ENCODE data around the gene ARF4.
A peak's percentile ranks its signal among the peaks of the same experiment; 100 is the strongest.

ARF4 gene

GRCh38 chr3:57582474-57583168 lies 14.5 kb downstream of the ARF4 start:
- no peak for DNase-seq (ENCODE audit: low spot score)

GRCh38 chr3:57577801-57578200 lies 19.3 kb downstream of the ARF4 start:
- DNase-seq (ENCODE audit: low spot score) (no peak), FAIRE-seq (no peak)

More at GRCh38 chr3:57582474-57583168, 14.5 kb downstream of the ARF4 start:
- no peak for FAIRE-seq

GRCh38 chr3:57575966-57576626 lies 21.0 kb downstream of the ARF4 start:
- FAIRE-seq = no peak
- DNase-seq (ENCODE audit: low spot score) = no peak

DNA sequence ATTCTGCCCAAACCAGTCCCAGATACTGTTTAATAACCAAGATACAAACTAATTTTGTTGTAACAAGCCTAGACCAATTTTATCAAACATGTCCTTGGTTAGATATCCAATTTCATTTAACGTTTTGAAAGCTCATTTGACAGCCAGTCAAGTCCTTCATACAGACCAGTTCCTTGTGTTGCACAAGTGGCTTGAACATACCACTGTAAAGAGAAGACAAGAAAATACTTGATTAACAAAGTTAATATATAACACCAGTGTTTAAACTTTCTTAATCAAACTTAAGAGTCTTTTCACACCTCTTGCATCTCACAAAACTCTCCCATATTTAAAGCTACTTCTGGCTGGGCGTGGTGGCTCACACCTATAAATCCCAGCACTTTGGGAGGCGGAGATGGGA lies 25.0 kb downstream of the ARF4 start:
- DNase-seq (ENCODE audit: low spot score) = no peak
- no peak for FAIRE-seq

DNA sequence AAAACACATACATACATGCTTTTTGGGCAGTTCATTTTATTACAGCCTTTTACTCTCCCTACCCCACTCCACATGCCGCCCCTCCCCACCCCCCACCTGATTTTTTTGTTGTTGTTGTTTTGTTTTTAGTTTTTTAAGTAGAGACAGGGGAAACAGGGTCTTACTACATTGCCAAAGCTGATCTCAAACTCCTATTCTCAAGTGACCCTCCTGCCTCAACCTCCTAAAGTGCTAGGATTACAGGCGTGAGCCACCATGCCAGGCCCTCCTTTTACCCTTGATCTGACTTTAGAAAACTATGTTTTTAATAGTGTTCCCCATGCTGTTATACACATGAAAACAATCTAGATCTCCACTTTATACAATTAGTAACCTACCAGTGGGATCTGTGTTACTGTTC lies 26.3 kb downstream of the ARF4 start:
- no peak for DNase-seq (ENCODE audit: low spot score)
- no peak for FAIRE-seq

GRCh38 chr3:57569859-57570450 lies 27.2 kb downstream of the ARF4 start:
- FAIRE-seq = no peak
- DNase-seq (ENCODE audit: low spot score) = no peak

DNA sequence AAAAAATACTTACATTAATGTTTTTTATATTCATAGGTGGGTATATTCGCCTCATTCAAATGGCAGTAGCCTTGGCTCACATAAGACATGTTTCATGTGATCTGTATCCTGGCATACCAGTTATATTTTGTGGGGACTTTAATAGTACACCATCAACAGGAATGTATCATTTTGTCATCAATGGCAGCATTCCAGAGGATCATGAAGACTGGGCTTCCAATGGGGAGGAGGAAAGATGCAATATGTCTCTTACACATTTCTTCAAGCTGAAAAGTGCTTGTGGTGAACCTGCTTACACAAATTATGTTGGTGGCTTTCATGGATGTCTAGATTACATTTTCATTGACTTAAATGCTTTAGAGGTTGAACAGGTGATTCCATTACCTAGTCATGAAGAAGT lies 37.6 kb downstream of the ARF4 start:
- FAIRE-seq = no peak
- no peak for DNase-seq (ENCODE audit: low spot score)

DNA sequence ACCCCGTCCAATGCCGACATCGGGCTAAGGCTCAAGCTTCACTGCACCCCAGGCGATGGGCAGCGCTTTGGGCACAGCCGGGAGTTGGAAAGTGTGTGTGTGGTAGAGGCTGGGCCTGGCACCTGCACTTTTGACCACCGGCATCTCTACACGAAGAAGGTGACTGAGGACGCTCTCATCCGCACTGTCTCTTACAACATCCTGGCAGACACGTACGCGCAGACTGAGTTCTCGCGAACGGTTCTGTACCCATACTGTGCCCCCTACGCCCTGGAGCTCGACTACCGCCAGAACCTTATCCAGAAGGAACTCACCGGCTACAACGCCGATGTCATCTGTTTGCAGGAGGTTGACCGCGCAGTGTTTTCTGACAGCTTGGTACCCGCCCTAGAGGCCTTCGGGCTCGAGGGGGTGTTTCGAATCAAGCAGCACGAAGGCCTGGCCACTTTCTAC lies 40.0 kb downstream of the ARF4 start:
- peak; percentile 29 for DNase-seq (ENCODE audit: low spot score)
- FAIRE-seq = no peak

DNA sequence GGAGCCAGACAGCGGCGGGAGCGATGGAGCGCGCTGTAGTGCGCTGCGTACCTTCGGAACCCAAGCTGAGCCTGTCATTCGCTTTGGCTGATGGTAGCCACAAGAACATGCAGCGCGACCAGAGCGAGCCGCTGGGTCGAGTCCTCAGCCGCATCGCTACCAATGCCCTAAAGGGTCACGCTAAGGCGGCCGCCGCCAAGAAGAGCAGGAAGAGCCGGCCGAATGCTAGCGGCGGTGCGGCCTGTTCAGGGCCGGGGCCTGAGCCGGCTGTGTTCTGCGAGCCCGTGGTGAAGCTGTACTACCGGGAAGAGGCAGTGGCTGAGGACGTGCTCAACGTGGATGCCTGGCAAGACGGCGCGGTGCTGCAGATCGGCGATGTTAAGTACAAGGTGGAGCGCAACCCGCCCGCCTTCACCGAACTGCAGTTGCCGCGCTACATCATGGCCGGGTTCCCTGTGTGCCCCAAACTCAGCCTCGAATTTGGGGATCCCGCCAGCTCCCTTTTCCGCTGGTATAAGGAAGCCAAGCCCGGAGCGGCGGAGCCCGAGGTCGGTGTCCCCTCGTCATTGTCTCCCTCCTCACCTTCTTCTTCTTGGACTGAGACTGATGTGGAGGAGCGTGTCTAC lies 40.6 kb downstream of the ARF4 start:
- DNase-seq (ENCODE audit: low spot score) (peak; percentile 20), FAIRE-seq (no peak)

GRCh38 chr3:57555738-57556458 lies 41.2 kb downstream of the ARF4 start, which contains the start of gene PDE12:
Gene PDE12 (plus strand): TSS chr3:57556274. CDS start chr3:57556380, 106 bp downstream.
- FAIRE-seq (peak; percentile 58), DNase-seq (ENCODE audit: low spot score) (peak; percentile 89)

- FAIRE-seq (no peak), DNase-seq (ENCODE audit: low spot score) (no peak)
Measured at GRCh38 chr3:57555306-57555705, 41.8 kb downstream of the ARF4 start.

GRCh38 chr3:57546616-57547015 lies 50.5 kb downstream of the ARF4 start:
- no peak for DNase-seq (ENCODE audit: low spot score)
- no peak for FAIRE-seq

GRCh38 chr3:57545636-57546268 lies 51.4 kb downstream of the ARF4 start:
- DNase-seq (ENCODE audit: low spot score) = no peak
- FAIRE-seq = no peak

- no peak for DNase-seq (ENCODE audit: low spot score)
- no peak for FAIRE-seq
Measured at GRCh38 chr3:57544181-57545125, 52.7 kb downstream of the ARF4 start, which contains the start of gene DNAH12. Gene DNAH12 (minus strand): TSS chr3:57544344. CDS start chr3:57542870, 1,474 bp downstream.

DNA sequence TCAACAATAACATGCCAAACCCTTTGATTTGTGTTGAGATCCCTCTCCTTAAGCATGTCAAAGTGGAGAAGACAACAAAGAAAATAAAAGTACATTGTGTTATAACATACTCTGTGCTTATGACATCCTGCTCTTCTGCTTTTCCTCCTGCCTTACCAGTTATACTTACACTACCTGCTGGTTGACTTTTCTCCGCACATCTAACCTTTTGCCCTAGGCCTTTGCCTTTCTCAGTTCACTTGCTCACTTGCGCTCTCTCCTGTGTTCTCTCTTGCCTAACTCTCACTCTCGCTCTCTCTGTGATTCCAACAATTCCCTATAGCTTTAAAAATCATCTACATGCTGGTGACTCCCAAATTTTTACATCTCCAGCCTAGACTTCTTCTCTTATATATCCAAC lies 58.7 kb downstream of the ARF4 start:
- FAIRE-seq = no peak
- DNase-seq (ENCODE audit: low spot score) = no peak

- FAIRE-seq (no peak), DNase-seq (ENCODE audit: low spot score) (peak; percentile 40)
Measured at GRCh38 chr3:57530071-57530608, 67.0 kb downstream of the ARF4 start.
